Endodermal cell (in vitro differentiated cells): ENCODE data around the gene TRRAP. TPM values are rescaled to one million over a fixed set of nuclear protein-coding genes. Genes with fewer than 3 reads are reported as not detected.

Experiments
- DNase-seq: peaks from one replicate; pipeline ENCODE4 v3.0.0-alpha.2; 2017
- H3K27ac ChIP-seq: 2 replicates; pipeline ENCODE4 v1.5.1; 2013; ENCODE audit warnings: mild to moderate bottlenecking, low read depth, low read length, moderate library complexity
- H3K27me3 ChIP-seq: 2 replicates; pipeline ENCODE4 v1.6.1; 2013; ENCODE audit warnings: mild to moderate bottlenecking, low read length, moderate library complexity; ENCODE audit not compliant: insufficient read depth, control insufficient read depth, poor library complexity, severe bottlenecking
- H3K36me3 ChIP-seq: 2 replicates; pipeline ENCODE4 v1.7.0; 2013; ENCODE audit warnings: mild to moderate bottlenecking, low read length, moderate library complexity; ENCODE audit not compliant: control insufficient read depth, insufficient read depth
- H3K4me1 ChIP-seq: one replicate; pipeline ENCODE4 v1.7.0; 2013; ENCODE audit warnings: low read length; ENCODE audit not compliant: control insufficient read depth, insufficient read depth
- H3K4me3 ChIP-seq: 2 replicates; pipeline ENCODE4 v1.5.1; 2013; ENCODE audit warnings: mild to moderate bottlenecking, low read length, moderate library complexity
- H3K9ac ChIP-seq: 2 replicates; pipeline ENCODE4 v1.6.1; 2013; ENCODE audit warnings: mild to moderate bottlenecking, low read length, moderate library complexity; ENCODE audit not compliant: poor library complexity, severe bottlenecking; ENCODE audit errors: extremely low read depth
- H3K9me3 ChIP-seq: 2 replicates; pipeline ENCODE4 v1.6.1; 2013; ENCODE audit warnings: mild to moderate bottlenecking, low read length, moderate library complexity; ENCODE audit not compliant: control insufficient read depth
- H3K27ac Mint-ChIP-seq: 2 replicates; pipeline ENCODE4 v1.8.0; 2020; ENCODE audit warnings: mixed read lengths
- H3K27me3 Mint-ChIP-seq: 2 replicates; pipeline ENCODE4 v1.8.0; 2021; ENCODE audit warnings: mild to moderate bottlenecking, mixed read lengths; ENCODE audit not compliant: insufficient read depth
- H3K36me3 Mint-ChIP-seq: 2 replicates; pipeline ENCODE4 v1.8.0; 2020; ENCODE audit warnings: low read depth, mixed read lengths
- H3K4me1 Mint-ChIP-seq: 2 replicates; pipeline ENCODE4 v1.8.0; 2020; ENCODE audit warnings: mixed read lengths
- H3K4me3 Mint-ChIP-seq: 2 replicates; pipeline ENCODE4 v1.8.0; 2020; ENCODE audit warnings: mild to moderate bottlenecking, moderate library complexity, mixed read lengths
- H3K9me3 Mint-ChIP-seq: 2 replicates; pipeline ENCODE4 v1.8.0; 2020; ENCODE audit warnings: mild to moderate bottlenecking, mixed read lengths
- CTCF ChIP-seq: fragments of 200-600 bp; sonication (generic); conservative IDR thresholded peaks from 2 replicates; pipeline ENCODE4 v1.5.0; 2021; ENCODE audit warnings: antibody characterized with exemption, mild to moderate bottlenecking
- WGBS, 2 experiments: methylation state at CpG; one replicate each; pipeline versions ENCODE4 v1.1.5 to v1.1.7; 2013; ENCODE audit warnings: missing lambda C conversion rate in 2 of 2, mixed read lengths in 1 of 2; ENCODE audit not compliant: insufficient coverage in 1 of 2, insufficient read length in 1 of 2; 5-methylcytosine and 5-hydroxymethylcytosine counted together
- total RNA-seq, 2 donors: library from RNA; stranded (reverse); fragmentation: NEBNext Ultra II Directional in 1 of 2; extraction: Animal tissue kit (Norgen Biotek cat#: 25700) in 1 of 2; gene quantifications; 2 replicates in 1 of 2; 3 replicates in 1 of 2; pipeline ENCODE4 v1.2.1, GENCODE V29; 2021

Gene TRRAP
- total RNA-seq, 2 donors from 2014 or later = 64.3 to 68.8 TPM

- no peak overlapping the region for H3K4me3 Mint-ChIP-seq
- H3K9ac ChIP-seq = no peak overlapping the region
- H3K27me3 Mint-ChIP-seq = no peaks in the 10 kb centered on the region
- no peak overlapping the region for H3K27ac Mint-ChIP-seq
- TF ChIP-seq CTCF = no peak
- no peaks in the 10 kb centered on the region for H3K4me1 Mint-ChIP-seq
- no peak overlapping the region for H3K4me3 ChIP-seq
- H3K9me3 Mint-ChIP-seq = peaks cover 18% of the 10 kb centered on the region
- H3K36me3 ChIP-seq = peaks cover 98% of the 10 kb centered on the region
- no peak overlapping the region for H3K27ac ChIP-seq
- WGBS, 2 experiments = 93 to 95% methylated on average over 7 to 8 of the region's 8 CpGs
- DNase-seq = no peak
- H3K36me3 Mint-ChIP-seq = peaks cover 94% of the 10 kb centered on the region
- H3K4me1 ChIP-seq = no peaks in the 10 kb centered on the region
- H3K27me3 ChIP-seq = no peaks in the 10 kb centered on the region
- peaks cover 14% of the 10 kb centered on the region for H3K9me3 ChIP-seq
These were observed 104.4 kb downstream of the TRRAP start for GRCh38 chr7:98982686-98983085.

- Mint-ChIP-seq H3K27me3 (no peaks in the 10 kb centered on the region), H3K36me3 (peaks cover 95% of the 10 kb centered on the region), H3K9me3 (peaks cover 18% of the 10 kb centered on the region), H3K4me1 (no peaks in the 10 kb centered on the region), H3K27ac (no peak overlapping the region), H3K4me3 (no peak overlapping the region)
- Histone ChIP-seq H3K4me1 (no peaks in the 10 kb centered on the region), H3K9ac (no peak overlapping the region), H3K36me3 (peaks cover 98% of the 10 kb centered on the region), H3K4me3 (no peak overlapping the region), H3K27me3 (no peaks in the 10 kb centered on the region), H3K27ac (no peak overlapping the region), H3K9me3 (peaks cover 14% of the 10 kb centered on the region)
- no peak for TF ChIP-seq CTCF
- no peak for DNase-seq
- WGBS, 2 experiments = 93 to 95% methylated on average over 10 to 11 of the region's 11 CpGs
These were observed 105.8 kb downstream of the TRRAP start for GRCh38 chr7:98984126-98984525.

GRCh38 chr7:98985406-98985805, 107.1 kb downstream of the TRRAP start:
- no peak overlapping the region for H3K4me3 Mint-ChIP-seq
- 94 to 100% methylated on average over 3 to 4 of the region's 4 CpGs for WGBS, 2 experiments

More at GRCh38 chr7:98985406-98985805, 107.1 kb downstream of the TRRAP start:
- no peak overlapping the region for H3K27ac Mint-ChIP-seq
- H3K9me3 Mint-ChIP-seq = peaks cover 18% of the 10 kb centered on the region
- no peak for TF ChIP-seq CTCF
- H3K4me1 Mint-ChIP-seq = no peaks in the 10 kb centered on the region
- Histone ChIP-seq H3K27ac (no peak overlapping the region), H3K4me3 (no peak overlapping the region), H3K36me3 (peaks cover 97% of the 10 kb centered on the region), H3K9ac (no peak overlapping the region), H3K9me3 (peaks cover 14% of the 10 kb centered on the region), H3K4me1 (no peaks in the 10 kb centered on the region), H3K27me3 (no peaks in the 10 kb centered on the region)
- no peak for DNase-seq
- H3K27me3 Mint-ChIP-seq = no peaks in the 10 kb centered on the region
- peaks cover 94% of the 10 kb centered on the region for H3K36me3 Mint-ChIP-seq
